SU-DHL-6 (cell line): ENCODE results near the gene CHP1.

Experiments used
- CTCF ChIP-seq: fragments of 200-600 bp; sonication (generic); IDR thresholded peaks from one replicate; pipeline ENCODE4 v1.5.1; 2017; ENCODE audit warnings: antibody characterized with exemption, mild to moderate bottlenecking, low read length, moderate library complexity; ENCODE audit not compliant: insufficient read depth, poor library complexity, severe bottlenecking
- EZH2phosphoT487 ChIP-seq: fragments of 200-600 bp; sonication (generic), shearing (Covaris generic); conservative IDR thresholded peaks from 2 replicates; pipeline ENCODE4 v1.6.1; 2018; ENCODE audit warnings: mild to moderate bottlenecking, antibody characterized with exemption, low read length, moderate library complexity, mixed read lengths

GRCh38 chr15:41258750-41259471 is 27.8 kb downstream of the CHP1 start:
- TF ChIP-seq CTCF, result no peak
- no peak for TF ChIP-seq EZH2phosphoT487
